Eye (tissue), 1 donor: ENCODE measurements around the gene CALHM1.
A peak's percentile ranks its signal among the peaks of the same experiment; 100 is the strongest.
"Not testable (repeated sequence)": the region's sequence is repeated elsewhere in the genome, so short reads cannot be mapped to it uniquely, and the experiment has no call there.

Source experiments
- DNase-seq: peaks from one replicate; pipeline ENCODE4 v3.0.0-alpha.2; 2015

Gene CALHM1

GRCh38 chr10:103486635-103487409 lies 28.1 kb upstream of the CALHM1 start:
- DNase-seq, result not testable (repeated sequence)

- peak; percentile 75 for DNase-seq
Observed at GRCh38 chr10:103481974-103482531, 23.4 kb upstream of the CALHM1 start.

GRCh38 chr10:103480521-103480920 lies 21.8 kb upstream of the CALHM1 start:
- no peak for DNase-seq

- no peak for DNase-seq
Observed at GRCh38 chr10:103479135-103479534, 20.4 kb upstream of the CALHM1 start, which contains the start of gene CALHM3. TSS of gene CALHM3 (minus strand) at chr10:103479240. CDS start at chr10:103479032, 208 bp downstream.

GRCh38 chr10:103478671-103479070 lies 20.0 kb upstream of the CALHM1 start:
- no peak for DNase-seq

GRCh38 chr10:103476046-103476768 lies 17.5 kb upstream of the CALHM1 start:
- DNase-seq, result no peak

GRCh38 chr10:103475437-103475836 lies 16.7 kb upstream of the CALHM1 start:
- no peak for DNase-seq

GRCh38 chr10:103474077-103474476 lies 15.4 kb upstream of the CALHM1 start:
- DNase-seq, result no peak

- DNase-seq, result peak; percentile 50
Observed at GRCh38 chr10:103473261-103473671, 14.6 kb upstream of the CALHM1 start.

- DNase-seq, result no peak
Observed at GRCh38 chr10:103472005-103472404, 13.3 kb upstream of the CALHM1 start.

GRCh38 chr10:103470761-103471653 lies 12.3 kb upstream of the CALHM1 start:
- no peak for DNase-seq

- DNase-seq, result no peak
Observed at GRCh38 chr10:103469201-103469600, 10.5 kb upstream of the CALHM1 start.

- DNase-seq, result no peak
Observed at GRCh38 chr10:103467406-103467805, 8.7 kb upstream of the CALHM1 start.

- DNase-seq, result no peak
Observed at GRCh38 chr10:103466734-103467133, 8.0 kb upstream of the CALHM1 start.

GRCh38 chr10:103465411-103466179 lies 6.9 kb upstream of the CALHM1 start:
- DNase-seq, result no peak

GRCh38 chr10:103463499-103463898 lies 4.8 kb upstream of the CALHM1 start:
- DNase-seq, result no peak

GRCh38 chr10:103459615-103460014 lies 915 bp upstream of the CALHM1 start:
- DNase-seq, result no peak

- DNase-seq, result no peak
Observed at GRCh38 chr10:103457896-103458583, 660 bp downstream of the CALHM1 start.

- DNase-seq, result no peak
Observed at GRCh38 chr10:103457176-103457712, 1.5 kb downstream of the CALHM1 start.

- no peak for DNase-seq
Observed at GRCh38 chr10:103456074-103456660, 2.5 kb downstream of the CALHM1 start.

- no peak for DNase-seq
Observed at GRCh38 chr10:103455235-103455634, 3.5 kb downstream of the CALHM1 start.
